Esophagus (tissue), 2 donors: ENCODE results near the gene RGS3. TPM values are rescaled to one million over a fixed set of nuclear protein-coding genes. Genes with fewer than 3 reads are reported as not detected.

ENCODE experiments used
- H3K27ac ChIP-seq, 2 donors: one replicate each; pipeline ENCODE4 v1.5.1; 2013; ENCODE audit warnings: low read depth in 2 of 2, mild to moderate bottlenecking in 2 of 2, inconsistent platforms in 1 of 2, low read length in 1 of 2, moderate library complexity in 1 of 2
- H3K27me3 ChIP-seq, 2 donors: one replicate each; pipeline ENCODE4 v1.6.1; 2013; ENCODE audit warnings: low read length in 2 of 2, control low read depth in 1 of 2, mild to moderate bottlenecking in 1 of 2; ENCODE audit not compliant: insufficient read depth in 2 of 2, control insufficient read depth in 1 of 2
- H3K36me3 ChIP-seq, 2 donors: one replicate each; pipeline ENCODE4 v1.6.1; 2013; ENCODE audit warnings: low read length in 1 of 2; ENCODE audit not compliant: control insufficient read depth in 2 of 2, insufficient read depth in 2 of 2
- H3K4me1 ChIP-seq, 2 donors: one replicate each; pipeline ENCODE4 v1.6.1; 2013; ENCODE audit warnings: low read length in 1 of 2; ENCODE audit not compliant: control insufficient read depth in 2 of 2, insufficient read depth in 2 of 2
- H3K4me3 ChIP-seq, 2 donors: one replicate each; pipeline ENCODE4 v1.5.1; 2013; ENCODE audit warnings: low read length in 2 of 2, mild to moderate bottlenecking in 2 of 2, low read depth in 1 of 2, moderate library complexity in 1 of 2
- H3K9me3 ChIP-seq, 2 donors: one replicate each; pipeline ENCODE4 v1.6.1; 2013; ENCODE audit warnings: mild to moderate bottlenecking in 2 of 2, low read depth in 1 of 2, low read length in 1 of 2, moderate library complexity in 1 of 2; ENCODE audit not compliant: control insufficient read depth in 2 of 2, insufficient read depth in 1 of 2
- WGBS, 2 donors: extraction: QIAGEN DNeasy Blood & Tissue Kit; methylation state at CpG; one replicate each; pipeline ENCODE4 v1.1.7; 2013; 5-methylcytosine and 5-hydroxymethylcytosine counted together
- polyA plus RNA-seq, 2 donors: library from polyadenylated mRNA; stranded (reverse); fragments of 200-250 nt; gene quantifications; one replicate each; pipeline ENCODE4 v1.2.3, GENCODE V29; 2013
- donor health status: healthy with polysubstance abuse.
- donor health status: Bipolar disorder and iron deficiency.

Gene RGS3
- polyA plus RNA-seq, 2 donors, result 9.1 to 10.2 TPM

DNA sequence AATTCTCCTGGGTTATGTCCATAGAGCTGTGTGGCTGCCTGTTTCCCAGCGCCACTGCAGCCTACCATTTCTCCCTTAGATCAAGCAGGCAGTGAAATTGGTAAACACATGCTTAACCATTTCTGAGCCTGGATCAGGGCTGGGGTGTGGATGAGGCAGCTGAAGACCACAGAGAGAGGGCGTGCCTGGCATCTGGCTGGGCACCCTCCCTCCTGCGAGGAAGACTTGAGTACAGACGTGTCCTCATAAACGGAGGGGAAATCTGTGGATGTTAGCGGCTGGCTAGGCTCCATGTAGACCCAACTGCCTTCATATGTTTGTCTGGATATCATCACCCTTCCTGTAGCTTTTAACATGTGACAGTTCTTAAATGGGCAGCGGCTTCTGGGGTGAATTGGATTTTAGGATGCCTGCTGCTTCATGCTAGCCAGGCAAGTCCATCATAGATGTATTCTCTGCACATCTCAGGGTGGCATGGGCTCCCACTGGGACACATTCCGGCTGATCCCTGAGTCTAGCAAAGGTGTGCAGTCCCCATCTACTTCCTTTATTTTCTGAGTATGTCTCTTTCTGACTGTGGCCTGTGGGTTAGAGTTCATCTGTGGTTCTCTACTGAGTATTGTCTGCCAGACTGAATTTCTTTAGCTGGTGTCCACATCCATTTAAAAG lies 11.0 kb downstream of the RGS3 start:
- WGBS, 2 donors, result 74 to 82% methylated on average over 8 of the region's 8 CpGs
- Histone ChIP-seq H3K36me3 (no peaks in the 10 kb centered on the region), H3K27ac (no peak overlapping the region), H3K4me3 (no peak overlapping the region), H3K4me1 (peaks cover 3 to 4% of the 10 kb centered on the region in 2 donors), H3K27me3 (no peaks in the 10 kb centered on the region), H3K9me3 (no peaks in the 10 kb centered on the region)

DNA sequence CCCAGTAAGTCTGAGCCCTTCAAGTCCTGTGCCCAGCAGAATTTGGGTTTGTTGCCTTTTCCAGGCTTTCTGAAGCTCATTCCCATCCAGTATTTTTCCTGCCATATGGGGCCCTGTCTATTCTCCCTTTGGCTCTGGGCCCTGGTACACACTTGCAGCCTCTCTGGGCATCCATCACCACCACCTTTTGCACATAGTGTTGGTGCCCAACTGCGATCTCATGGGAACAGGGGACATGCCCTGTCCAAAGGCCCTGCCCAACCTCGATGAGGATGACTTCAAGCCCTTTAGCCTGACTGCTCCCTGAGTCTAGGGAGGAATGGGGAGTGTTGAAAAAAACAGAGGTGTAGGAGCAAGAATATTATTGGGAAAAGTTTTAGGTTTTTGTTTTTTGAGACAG lies 11.5 kb downstream of the RGS3 start:
- Histone ChIP-seq H3K36me3 (no peaks in the 10 kb centered on the region), H3K27me3 (no peaks in the 10 kb centered on the region), H3K27ac (no peak overlapping the region), H3K4me1 (peaks cover 3 to 4% of the 10 kb centered on the region in 2 donors), H3K4me3 (no peak overlapping the region), H3K9me3 (no peaks in the 10 kb centered on the region)
- 95 to 97% methylated on average over 2 of the region's 2 CpGs for WGBS, 2 donors

DNA sequence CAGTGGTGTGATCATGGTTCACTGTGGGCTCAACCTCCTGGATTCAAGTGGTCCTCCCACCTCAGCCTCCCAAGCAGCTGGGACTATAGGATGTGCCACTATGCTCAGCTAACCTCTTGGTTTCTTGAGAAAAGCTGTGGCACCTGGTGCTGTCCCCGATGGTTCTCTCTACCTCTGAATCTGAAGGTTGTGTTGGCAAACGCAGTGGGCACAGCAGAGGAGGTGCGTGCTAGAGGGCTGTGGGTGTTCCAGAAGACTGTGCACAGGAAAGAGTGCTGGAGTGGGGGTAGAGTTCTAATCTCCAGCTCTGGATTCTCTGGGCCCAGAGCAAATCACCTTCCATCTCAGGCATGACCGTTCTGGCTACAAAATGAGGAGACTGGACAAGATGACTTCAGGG lies 12.5 kb downstream of the RGS3 start:
- peaks cover 3 to 4% of the 10 kb centered on the region in 2 donors for H3K4me1 ChIP-seq
- H3K27ac ChIP-seq, result no peak overlapping the region
- H3K27me3 ChIP-seq, result no peaks in the 10 kb centered on the region
- H3K36me3 ChIP-seq, result no peaks in the 10 kb centered on the region
- no peak overlapping the region for H3K4me3 ChIP-seq
- H3K9me3 ChIP-seq, result no peaks in the 10 kb centered on the region
- 94 to 97% methylated on average over 4 of the region's 4 CpGs for WGBS, 2 donors

DNA sequence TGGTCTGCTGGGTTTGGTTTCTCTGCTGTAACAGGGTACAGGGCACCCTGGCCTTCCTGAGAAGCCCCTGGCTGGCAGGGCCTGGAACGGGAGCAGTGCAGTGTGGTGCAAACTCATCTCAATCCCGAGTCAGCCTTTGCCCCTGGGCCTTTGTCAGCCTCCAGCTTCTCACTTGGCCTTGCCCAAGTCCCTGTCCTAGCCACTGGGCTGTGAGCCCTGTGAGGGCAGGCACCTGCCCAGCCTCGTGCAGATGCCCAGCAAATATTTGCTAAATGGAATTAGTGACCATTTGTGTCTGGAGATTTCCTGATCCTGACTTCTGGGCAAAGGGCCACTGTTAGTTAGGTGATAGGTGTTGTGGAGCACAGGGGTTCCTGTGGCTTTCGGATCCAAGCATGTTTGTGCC lies 13.0 kb downstream of the RGS3 start:
- Histone ChIP-seq H3K4me3 (no peak overlapping the region), H3K9me3 (no peaks in the 10 kb centered on the region), H3K4me1 (peaks cover 3 to 4% of the 10 kb centered on the region in 2 donors), H3K27me3 (no peaks in the 10 kb centered on the region), H3K27ac (no peak overlapping the region), H3K36me3 (no peaks in the 10 kb centered on the region)
- WGBS, 2 donors, result 64 to 75% methylated on average over 4 of the region's 4 CpGs

DNA sequence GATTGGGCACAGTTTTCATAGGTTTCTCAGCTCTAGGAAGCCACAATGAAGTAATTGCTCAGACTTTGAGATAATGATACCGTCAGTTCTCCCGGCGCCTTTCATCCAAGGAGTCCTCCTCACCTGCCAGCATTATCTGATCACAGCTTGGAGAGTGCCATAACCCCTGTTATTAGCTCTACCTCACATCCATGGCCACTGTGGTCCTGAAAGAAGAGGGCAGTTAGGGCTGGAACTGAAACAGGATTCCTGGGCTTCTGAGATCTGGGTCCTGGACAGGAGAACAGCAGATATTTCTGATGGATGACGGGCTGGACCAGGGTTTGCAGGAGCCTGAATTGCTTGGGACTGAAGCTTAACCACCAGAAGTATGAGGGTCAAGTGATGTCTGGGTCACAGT lies 13.5 kb downstream of the RGS3 start:
- Histone ChIP-seq H3K4me3 (no peak overlapping the region), H3K9me3 (no peaks in the 10 kb centered on the region), H3K27ac (no peak overlapping the region), H3K36me3 (no peaks in the 10 kb centered on the region), H3K27me3 (no peaks in the 10 kb centered on the region), H3K4me1 (peaks cover 3 to 4% of the 10 kb centered on the region in 2 donors)
- 93 to 97% methylated on average over 4 of the region's 4 CpGs for WGBS, 2 donors

DNA sequence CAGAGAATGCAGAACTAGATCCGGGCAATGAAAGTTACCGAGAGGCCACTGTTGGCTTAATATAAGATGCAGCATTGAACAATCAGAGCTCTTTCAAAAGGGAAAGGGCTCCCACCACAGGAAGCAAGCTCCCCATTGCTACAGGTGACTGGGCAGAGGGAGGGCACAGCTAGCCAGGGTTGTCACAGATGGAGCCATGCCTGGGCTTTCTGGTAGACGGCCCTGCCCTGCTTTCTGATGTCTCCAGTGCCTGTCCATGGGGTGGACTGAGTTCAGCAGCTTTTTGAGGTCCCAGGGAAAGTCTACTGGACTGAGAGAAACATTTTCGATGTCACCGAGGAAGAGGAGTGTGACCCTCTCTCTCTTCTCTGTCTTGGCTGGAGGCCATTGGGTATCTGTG lies 14.1 kb downstream of the RGS3 start:
- no peak overlapping the region for H3K27ac ChIP-seq
- no peak overlapping the region for H3K4me3 ChIP-seq
- no peaks in the 10 kb centered on the region for H3K36me3 ChIP-seq
- no peaks in the 10 kb centered on the region for H3K27me3 ChIP-seq
- H3K4me1 ChIP-seq, result peaks cover 3 to 4% of the 10 kb centered on the region in 2 donors
- H3K9me3 ChIP-seq, result no peaks in the 10 kb centered on the region
- 89 to 94% methylated on average over 5 of the region's 5 CpGs for WGBS, 2 donors

DNA sequence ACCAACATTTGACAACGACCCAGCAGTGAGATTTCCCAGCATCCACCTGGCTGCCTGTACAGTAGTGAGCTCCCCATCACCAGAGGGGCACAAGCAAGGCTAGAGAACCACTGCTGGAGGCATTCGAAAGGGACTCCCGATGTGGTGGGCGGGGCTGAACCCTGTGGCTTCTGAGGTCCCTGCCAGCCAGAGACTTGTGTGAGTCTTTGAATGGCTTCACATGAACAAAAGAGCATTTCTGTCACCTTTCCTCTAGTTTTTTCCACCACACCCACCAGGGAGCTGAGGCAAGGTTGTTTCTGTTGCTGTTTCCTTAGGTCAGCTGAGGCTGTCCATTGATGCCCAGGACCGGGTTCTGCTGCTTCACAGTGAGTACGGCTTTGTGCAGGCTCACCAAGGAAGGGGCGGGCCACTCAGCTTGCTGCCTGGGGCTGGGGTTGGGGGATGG lies 15.7 kb downstream of the RGS3 start:
- Histone ChIP-seq H3K9me3 (no peaks in the 10 kb centered on the region), H3K4me3 (no peak overlapping the region), H3K4me1 (peaks cover 3 to 4% of the 10 kb centered on the region in 2 donors), H3K27ac (no peak overlapping the region), H3K36me3 (no peaks in the 10 kb centered on the region), H3K27me3 (no peaks in the 10 kb centered on the region)
- 67 to 74% methylated on average over 7 of the region's 7 CpGs for WGBS, 2 donors

DNA sequence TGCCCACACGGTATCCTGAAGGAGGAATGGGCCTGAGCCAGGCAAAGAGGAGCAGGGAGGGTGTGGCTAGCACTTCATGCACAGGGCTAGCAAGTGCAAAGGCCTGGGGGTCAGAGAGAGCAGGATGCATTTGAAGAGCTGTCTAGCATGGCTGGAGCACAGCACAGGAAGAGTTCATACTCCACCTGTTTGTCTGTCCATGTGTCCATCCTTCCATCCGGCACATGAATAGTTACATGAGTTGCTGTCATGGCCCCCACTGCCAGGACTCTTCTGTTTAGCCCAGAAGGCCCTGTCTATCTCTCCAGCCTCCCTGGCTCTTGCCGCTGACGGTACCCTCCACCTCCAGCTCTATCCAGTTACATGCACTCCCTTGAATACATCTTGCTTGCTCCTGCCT lies 17.1 kb downstream of the RGS3 start:
- Histone ChIP-seq H3K27me3 (no peaks in the 10 kb centered on the region), H3K4me1 (peaks cover 0 to 4% of the 10 kb centered on the region in 2 donors), H3K27ac (no peak overlapping the region), H3K9me3 (no peaks in the 10 kb centered on the region), H3K4me3 (no peak overlapping the region), H3K36me3 (no peaks in the 10 kb centered on the region)
- WGBS, 2 donors, result 94 to 100% methylated on average over 4 of the region's 4 CpGs

DNA sequence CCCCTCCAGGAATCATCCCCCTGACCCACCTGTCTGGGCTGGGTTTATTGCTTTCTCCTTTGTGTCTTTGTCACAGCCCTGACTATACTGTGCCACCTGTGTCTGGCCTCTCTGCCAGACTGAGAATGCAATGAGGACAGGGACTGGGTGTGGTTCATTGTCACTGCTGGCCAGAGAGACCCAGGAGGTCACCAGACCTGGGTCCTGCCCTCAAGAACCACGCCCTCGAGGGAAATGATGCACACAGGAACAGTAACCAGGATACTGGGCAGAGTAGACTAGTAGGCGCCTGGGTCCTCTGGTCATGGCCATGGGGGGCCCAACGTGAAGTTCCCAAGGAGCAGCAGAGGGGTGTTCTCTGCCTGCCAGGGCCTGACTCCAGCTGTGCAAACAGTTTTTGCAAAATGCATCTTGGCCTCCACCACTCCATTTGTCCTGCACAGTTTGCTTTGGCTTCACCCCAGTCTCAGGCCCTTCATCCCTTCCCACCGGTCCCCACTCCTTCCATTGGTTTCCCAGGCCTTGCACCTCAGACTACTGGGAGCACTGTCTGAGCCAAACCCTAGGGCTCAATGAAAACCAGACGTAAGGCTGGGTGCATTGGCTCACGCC lies 17.8 kb downstream of the RGS3 start:
- Histone ChIP-seq H3K4me3 (no peak overlapping the region), H3K27ac (no peak overlapping the region), H3K27me3 (no peaks in the 10 kb centered on the region), H3K36me3 (no peaks in the 10 kb centered on the region), H3K9me3 (no peaks in the 10 kb centered on the region), H3K4me1 (peaks cover 0 to 4% of the 10 kb centered on the region in 2 donors)
- 82% methylated on average over 7 of the region's 7 CpGs for WGBS, 2 donors

DNA sequence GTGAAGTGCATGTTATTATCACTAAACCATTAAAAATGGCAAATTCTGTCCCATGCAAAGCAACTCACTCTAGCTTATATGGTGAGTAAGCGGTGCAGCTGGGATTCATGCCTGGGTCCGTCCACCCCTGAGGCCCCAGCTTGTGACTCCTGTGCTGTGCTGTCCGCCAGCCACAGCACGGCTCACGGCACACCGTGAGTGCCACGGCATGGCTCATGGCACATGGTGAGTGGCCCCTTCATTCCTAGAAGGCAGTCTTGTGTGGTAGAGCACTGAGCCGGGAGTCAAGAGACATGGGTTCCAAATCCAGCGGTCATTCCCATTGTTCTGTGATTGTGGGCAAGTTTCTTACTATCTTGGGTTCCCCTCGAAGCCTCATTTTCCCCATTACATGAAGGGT lies 18.8 kb downstream of the RGS3 start:
- Histone ChIP-seq H3K27ac (no peak overlapping the region), H3K4me3 (no peak overlapping the region), H3K9me3 (no peaks in the 10 kb centered on the region), H3K36me3 (no peaks in the 10 kb centered on the region), H3K4me1 (peaks cover 0 to 4% of the 10 kb centered on the region in 2 donors), H3K27me3 (no peaks in the 10 kb centered on the region)
- 95 to 98% methylated on average over 10 of the region's 10 CpGs for WGBS, 2 donors
